A549 treated with AZD2906 at 1 μM for 4 hours (cell line): ENCODE data around the gene PINK1. TPM values are rescaled to one million over a fixed set of nuclear protein-coding genes. Genes with fewer than 3 reads are reported as not detected.

Source experiments
- total RNA-seq: library from RNA; stranded (reverse); fragments of 200-300 nt; extraction: Qiagen RNA extraction; gene quantifications from 5 replicates; pipeline ENCODE4 v1.2.3, GENCODE V29; 2022

Gene PINK1
- 26.5 to 36.2 TPM (median 32.9 TPM) in 5 replicates for total RNA-seq

DNA sequence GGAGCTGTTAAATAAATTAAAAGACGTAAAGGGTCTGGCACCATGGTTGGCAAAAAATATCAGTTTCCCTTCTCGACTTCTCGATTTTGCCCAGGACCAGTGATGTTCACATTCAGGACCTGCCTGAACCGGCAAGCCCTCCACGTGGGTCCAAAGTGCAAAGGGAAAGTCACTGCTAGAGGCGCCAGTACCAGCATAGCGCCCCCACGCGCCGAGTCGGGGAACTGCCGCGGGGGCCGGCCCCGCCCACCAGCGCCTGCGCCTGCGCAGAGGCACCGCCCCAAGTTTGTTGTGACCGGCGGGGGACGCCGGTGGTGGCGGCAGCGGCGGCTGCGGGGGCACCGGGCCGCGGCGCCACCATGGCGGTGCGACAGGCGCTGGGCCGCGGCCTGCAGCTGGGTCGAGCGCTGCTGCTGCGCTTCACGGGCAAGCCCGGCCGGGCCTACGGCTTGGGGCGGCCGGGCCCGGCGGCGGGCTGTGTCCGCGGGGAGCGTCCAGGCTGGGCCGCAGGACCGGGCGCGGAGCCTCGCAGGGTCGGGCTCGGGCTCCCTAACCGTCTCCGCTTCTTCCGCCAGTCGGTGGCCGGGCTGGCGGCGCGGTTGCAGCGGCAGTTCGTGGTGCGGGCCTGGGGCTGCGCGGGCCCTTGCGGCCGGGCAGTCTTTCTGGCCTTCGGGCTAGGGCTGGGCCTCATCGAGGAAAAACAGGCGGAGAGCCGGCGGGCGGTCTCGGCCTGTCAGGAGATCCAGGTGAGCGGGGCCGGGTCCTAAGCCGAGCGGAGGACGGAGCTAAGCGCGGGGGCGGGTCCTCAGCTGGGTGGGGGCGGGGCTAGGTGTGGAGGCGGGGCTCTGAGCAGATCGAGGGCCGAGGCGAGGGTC lies at the start of gene PINK1:
Gene PINK1, plus strand, starts transcription at position 269 of the 875 bp plus-strand sequence. Its CDS starts 91 bp downstream, at position 360.

DNA sequence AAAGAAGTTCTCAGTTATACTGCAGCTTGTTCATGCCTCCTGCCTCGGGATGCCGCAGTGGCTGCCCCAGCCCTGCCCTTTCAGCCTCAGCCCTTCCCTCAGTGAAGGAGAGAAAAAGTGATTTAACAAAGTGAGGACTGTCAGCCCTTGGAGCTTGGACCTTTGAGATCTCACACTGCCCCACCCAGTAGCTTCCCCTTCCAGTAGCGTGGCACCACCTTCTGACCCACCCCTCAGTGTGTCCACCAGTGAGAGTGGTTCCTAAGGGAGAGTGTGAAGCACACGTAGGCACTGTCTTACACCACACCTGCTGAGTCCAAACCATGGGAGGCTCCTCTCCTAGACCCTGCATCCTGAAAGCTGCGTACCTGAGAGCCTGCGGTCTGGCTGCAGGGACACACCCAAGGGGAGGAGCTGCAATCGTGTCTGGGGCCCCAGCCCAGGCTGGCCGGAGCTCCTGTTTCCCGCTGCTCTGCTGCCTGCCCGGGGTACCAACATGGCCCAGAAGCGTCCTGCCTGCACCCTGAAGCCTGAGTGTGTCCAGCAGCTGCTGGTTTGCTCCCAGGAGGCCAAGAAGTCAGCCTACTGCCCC lies 44.5 kb upstream of the PINK1 start, which contains the start of gene CDA:
Gene CDA, plus strand, starts transcription at position 464 of the 592 bp plus-strand sequence. Its CDS starts 33 bp downstream, at position 497.

GRCh38 chr1:20661207-20662109 lies 28.2 kb downstream of the PINK1 start, which contains the start of gene DDOST:
Gene DDOST, minus strand, starts transcription at chr1:20661369. Its CDS starts 19 bp downstream, at chr1:20661350.

Other genes starting within 250 kb of the PINK1 start
- 57.0 to 70.3 TPM (median 63.2 TPM) in 5 replicates for gene CAMK2N1, start 147.2 kb upstream of the PINK1 start, total RNA-seq
- 44.3 to 48.7 TPM (median 46.7 TPM) in 5 replicates for gene MUL1, start 125.3 kb upstream of the PINK1 start, total RNA-seq
- 2.8 to 4.1 TPM (median 3.7 TPM) in 5 replicates for gene FAM43B, start 80.9 kb upstream of the PINK1 start, total RNA-seq
- gene CDA, start 44.4 kb upstream of the PINK1 start, total RNA-seq: 33.3 to 43.7 TPM (median 34.5 TPM) in 5 replicates
- 194 to 210 TPM (median 205 TPM) in 5 replicates for gene DDOST, start 27.9 kb downstream of the PINK1 start, total RNA-seq
- 1.8 to 2.5 TPM (median 2.1 TPM) in 5 replicates for gene KIF17, start 84.5 kb downstream of the PINK1 start, total RNA-seq
- 11.6 to 15.5 TPM (median 13.1 TPM) in 5 replicates for gene SH2D5, start 99.2 kb downstream of the PINK1 start, total RNA-seq
- 96.0 to 155 TPM (median 108 TPM) in 5 replicates for gene HP1BP3, start 153.8 kb downstream of the PINK1 start, total RNA-seq